HL-60/S4 treated with phorbol 12-myristate 13-acetate at 8.2 ng/mL for 4 days and 3 days (cell line): ENCODE measurements around the gene EXTL1.

ENCODE experiments used
- in situ Hi-C: fragments of 300-500 bp; cut with MboI; formaldehyde crosslinking; loops from 2 replicates; pipeline ENCODE4 v1.15.0; 2022; ENCODE audit warnings: low sequenced_read_pairs

The EXTL1 gene

DNA sequence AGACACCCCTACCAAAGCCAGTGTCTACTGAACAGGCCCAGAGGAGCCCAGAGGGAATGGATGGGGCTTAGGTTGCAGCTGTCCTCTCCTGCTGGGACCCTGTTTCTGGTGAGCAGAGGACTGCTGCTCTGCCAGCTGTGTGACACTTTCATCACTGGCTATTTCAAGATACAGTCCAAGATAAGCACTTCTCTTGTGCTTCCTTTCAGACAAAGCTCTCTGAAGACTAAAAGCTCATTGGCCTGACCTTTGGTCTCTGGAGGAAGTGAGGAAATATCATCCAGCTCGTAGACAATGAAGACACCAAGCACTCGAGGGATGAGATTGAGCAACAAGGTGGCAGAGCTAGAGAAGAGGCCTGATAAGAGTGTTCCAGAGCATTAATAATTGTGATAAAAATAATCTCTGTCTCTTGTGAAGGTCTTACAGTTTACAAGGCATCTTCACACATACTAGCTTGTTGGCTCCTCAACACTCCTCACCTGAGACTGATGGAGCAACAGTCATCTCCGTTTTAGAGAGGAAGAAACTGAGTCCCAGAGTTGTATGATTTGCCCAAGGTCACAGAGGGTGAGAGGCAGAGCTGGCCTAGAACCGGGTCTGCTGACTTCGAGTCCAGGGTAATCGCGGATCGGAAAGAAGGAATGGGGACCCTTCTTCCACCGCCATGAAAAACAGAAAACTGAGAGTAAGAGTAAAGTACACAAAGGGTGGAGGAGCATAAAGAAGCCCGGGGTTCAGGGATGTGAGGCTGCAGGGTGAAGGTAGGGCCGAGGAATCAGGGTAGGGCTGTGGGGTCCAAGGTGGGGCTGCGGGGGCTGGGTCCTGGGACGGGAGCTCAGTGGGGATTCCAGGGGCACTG, 24.4 kb upstream of the EXTL1 start:
- in situ Hi-C loops = no loop called here

GRCh38 chr1:25997828-25998761, 23.5 kb upstream of the EXTL1 start, which contains the start of gene PAFAH2:
TSS of gene PAFAH2 (minus strand) at chr1:25998063. CDS start at chr1:25990816, 7,247 bp downstream.
- in situ Hi-C loops = no loop called here

DNA sequence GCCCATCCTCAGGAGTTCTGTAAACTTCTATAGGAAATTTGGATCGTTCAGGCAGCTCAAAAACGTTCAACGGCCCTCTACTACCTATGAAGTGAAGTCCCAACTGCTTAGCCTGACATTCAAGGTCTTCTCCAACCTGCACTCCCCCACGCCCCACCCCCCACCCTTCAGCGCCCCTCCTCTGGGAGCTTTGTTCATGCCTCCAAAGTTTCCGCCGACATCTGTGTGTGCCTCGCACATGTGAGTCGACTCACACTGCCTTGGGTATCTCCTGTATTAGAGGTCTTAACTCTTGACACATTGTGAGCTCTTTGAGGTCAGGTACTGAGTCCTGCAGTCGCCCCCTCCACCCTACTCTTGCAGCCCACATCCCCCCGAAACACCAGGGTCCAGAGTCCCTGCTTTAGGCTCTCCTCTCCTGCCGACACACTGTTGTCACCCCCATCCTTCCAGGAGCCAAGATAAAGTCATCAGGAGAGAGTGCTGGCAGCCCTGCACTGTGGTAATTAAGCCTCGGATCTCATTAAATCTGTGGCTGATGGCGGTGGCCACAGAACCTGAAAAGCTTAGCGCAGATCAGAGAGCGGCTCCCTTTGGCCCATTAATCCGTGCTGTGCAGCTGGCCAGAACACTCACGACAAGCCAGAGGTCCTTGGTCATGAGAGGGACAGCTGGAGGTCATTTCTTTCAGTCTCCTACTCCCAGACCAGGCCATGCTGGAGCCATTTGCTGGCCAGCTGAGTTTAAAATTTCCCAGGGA, 22.4 kb upstream of the EXTL1 start:
- in situ Hi-C loops = no loop called here

GRCh38 chr1:26003262-26003661, 18.3 kb upstream of the EXTL1 start:
- in situ Hi-C loops = no loop called here

- in situ Hi-C loops = no loop called here
These were observed 17.8 kb upstream of the EXTL1 start for GRCh38 chr1:26003756-26004155.

DNA sequence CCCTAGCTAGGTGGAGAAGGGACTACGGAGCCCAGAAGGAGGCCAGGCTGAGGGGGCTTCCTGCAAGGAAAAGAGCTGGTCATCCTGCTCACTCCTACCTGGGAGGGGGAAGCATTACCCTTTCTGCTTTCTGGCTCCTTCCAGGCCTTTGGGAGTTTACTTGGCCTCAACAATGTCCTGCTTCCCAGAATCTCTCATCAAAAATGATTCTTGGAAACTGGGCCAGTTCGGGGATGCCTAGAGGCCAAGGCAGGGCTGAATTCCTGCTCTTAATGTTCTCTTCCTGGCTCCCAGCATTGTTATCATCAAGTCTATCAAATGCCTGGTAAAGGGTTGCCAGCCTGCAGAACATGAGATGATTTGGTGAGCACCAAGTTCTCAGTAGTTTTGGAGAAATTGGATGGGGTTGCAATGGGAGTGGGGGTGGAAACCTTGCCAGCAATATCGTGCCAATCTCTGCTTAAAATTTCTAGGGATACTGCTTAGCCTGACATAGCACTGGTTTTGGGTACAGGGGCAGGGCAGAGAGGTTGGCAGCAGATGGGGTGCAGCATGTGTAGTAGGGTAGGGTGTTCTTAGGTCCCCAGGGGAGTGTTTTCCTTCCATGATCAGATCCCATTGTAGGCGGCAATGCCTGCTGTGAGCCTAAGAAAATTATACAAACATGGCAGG, 16.0 kb upstream of the EXTL1 start:
- in situ Hi-C loops = no loop called here

- in situ Hi-C loops = no loop called here
These were observed 14.9 kb upstream of the EXTL1 start for GRCh38 chr1:26006710-26007109.

- in situ Hi-C loops = no loop called here
These were observed 11.7 kb upstream of the EXTL1 start for GRCh38 chr1:26009796-26010447.

- in situ Hi-C loops = no loop called here
These were observed 10.8 kb upstream of the EXTL1 start for GRCh38 chr1:26010825-26011224.

GRCh38 chr1:26012864-26013263, 8.7 kb upstream of the EXTL1 start:
- in situ Hi-C loops = no loop called here

DNA sequence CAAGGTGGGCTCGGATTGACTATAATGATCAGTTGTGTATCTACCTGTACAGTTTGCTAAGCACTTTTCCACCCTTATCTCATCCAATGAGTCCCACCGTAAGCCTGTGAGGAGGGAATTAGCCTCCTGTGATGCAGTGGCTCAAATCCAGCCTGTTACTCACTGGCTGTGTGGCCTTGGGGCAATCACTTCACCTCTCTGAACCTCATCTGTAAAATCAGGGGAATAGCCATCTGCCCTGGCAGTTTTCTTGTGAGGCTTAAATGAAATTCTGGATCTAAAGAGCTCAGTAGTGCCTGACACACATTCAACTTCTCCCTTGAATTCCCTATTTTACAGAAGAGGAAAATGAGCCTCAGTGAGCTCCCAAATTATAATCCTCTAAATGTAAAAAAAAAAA, 7.4 kb upstream of the EXTL1 start:
- in situ Hi-C loops = no loop called here

DNA sequence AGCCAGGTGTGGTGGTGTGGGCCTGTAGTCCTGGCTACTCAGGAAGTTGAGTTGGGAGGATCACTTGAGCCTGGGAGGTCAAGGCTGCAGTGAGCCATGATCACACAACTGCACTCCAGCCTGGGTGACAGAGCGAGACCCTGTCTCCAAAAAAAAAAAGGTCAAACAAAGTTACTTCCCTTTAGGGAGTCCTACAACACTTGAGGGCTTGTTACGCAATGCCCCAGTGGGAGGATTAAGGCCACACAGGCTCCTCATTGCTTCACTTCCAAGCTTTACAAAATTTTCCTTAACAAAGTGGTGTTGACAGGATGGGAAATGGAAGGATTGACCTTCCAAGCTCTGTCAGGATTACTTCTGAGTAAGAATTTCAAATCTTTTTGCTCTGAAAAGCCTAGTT, 6.2 kb upstream of the EXTL1 start:
- in situ Hi-C loops = no loop called here

DNA sequence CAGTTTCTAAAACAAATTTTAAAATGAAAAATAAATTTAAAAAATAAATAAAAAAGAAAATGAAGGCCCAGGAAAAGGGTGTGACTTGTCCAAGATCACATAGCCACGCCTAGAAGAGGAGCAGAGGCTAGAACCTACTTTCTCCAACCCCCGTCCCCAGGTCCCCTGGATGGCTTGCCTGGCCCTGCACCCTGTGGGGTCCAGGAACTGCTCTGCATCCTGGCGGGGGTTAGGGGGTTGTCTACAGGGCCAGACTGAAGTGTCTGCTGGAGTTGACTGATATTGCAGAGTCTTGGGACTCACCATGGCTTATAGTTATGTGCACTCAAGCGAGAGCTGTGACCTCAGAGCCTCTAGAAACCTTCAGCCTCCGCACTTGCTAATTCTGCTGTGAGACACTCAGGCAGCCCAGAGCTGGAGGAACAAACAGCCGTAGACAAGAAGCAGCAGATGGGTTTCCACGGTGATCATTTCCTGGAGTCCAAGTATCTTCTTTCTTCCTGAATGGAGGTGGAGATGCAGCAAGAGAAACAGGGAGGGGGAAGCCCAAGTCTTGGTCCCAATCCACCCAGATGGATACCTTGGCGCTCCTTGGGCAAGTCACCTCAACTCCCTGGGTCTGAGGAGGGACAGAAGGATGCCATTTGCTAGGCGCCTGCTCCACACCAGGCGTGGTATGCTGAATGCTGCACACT, 5.2 kb upstream of the EXTL1 start:
- in situ Hi-C loops = no loop called here

- in situ Hi-C loops = no loop called here
These were observed 4.5 kb upstream of the EXTL1 start for GRCh38 chr1:26016953-26017545.

GRCh38 chr1:26017606-26018005, 4.0 kb upstream of the EXTL1 start:
- in situ Hi-C loops = no loop called here

DNA sequence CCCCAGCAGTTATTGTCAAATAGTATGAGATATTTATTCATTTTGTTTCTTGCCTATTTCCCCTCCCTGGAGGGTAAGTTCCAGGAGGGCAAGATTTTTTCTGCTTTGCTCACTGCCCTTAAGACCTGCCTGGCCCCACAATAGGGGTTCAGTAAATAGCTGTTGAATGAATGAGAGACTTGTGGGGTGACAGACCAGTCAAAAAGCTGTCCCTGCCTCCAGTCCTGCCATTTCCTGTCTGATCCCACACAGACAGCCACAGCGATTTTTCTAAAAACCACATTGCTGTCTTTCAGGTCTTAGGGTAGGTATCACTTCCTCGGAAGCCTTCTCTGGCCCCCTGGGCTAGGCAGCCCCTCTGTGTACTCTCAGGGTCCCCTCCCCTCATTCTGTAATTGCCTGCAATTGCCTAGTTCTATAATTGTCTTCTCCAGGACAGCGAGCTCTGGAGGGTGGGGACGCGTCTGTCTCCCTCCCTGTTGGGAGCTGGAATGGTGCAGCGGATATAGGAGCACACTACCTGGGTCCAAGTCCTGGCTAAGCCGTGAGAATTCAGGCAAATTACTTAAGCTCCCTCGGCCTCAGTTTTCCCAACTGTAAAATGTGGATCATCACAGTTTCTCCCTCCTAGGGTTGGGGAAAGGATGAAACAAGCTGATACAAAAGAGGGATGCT, 1.8 kb upstream of the EXTL1 start:
- in situ Hi-C loops = no loop called here

DNA sequence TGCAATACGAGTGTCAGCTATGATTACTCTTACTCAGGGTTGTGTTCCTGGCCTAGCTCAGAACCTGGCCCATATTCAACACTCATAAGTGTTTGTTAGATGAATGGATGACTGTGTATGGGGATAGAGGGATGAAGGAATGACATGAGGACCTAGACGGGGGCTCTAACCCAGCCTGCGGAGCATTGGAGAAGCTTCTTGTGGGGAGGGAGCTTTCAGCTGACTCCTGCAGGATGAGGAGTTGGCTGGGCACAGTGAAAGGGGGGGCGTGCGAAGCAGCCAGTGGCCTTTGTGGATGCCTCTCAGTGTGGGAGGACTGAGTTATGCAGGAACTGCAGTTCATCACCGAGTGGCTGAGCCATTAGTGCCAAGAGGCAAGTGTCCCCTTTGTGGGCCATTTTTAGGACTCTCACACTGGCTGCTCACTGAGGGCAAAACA, 1.2 kb upstream of the EXTL1 start:
- in situ Hi-C loops = no loop called here

GRCh38 chr1:26020941-26021646, 481 bp upstream of the EXTL1 start:
- in situ Hi-C loops = no loop called here
